ENCODE results near the gene P3H3.

GRCh38 chr12:6778574-6779550 lies 49.3 kb upstream of the P3H3 start:
- TF ChIP-seq CTCF (IDR thresholded peaks at IDR 0.05): peak; percentile 85 to 96 (median 94)
- no peak for TF ChIP-seq POLR2A (IDR thresholded peaks at IDR 0.05)

Data from testis (tissue), 2 donors.